ENCODE measurements around the gene ANXA6.

Gene ANXA6

GRCh38 chr5:151063142-151063989 is 94.2 kb downstream of the ANXA6 start:
- TF ChIP-seq GATA2 (IDR thresholded peaks at IDR 0.05; ENCODE audit: low read depth, low read length) (no peak), GATA3 (IDR thresholded peaks at IDR 0.05; ENCODE audit: low read depth, low read length) (no peak)

- no peak for TF ChIP-seq GATA3 (IDR thresholded peaks at IDR 0.05; ENCODE audit: low read depth, low read length)
- no peak for TF ChIP-seq GATA2 (IDR thresholded peaks at IDR 0.05; ENCODE audit: low read depth, low read length)
Measured at GRCh38 chr5:151062405-151063141, 95.0 kb downstream of the ANXA6 start.

GRCh38 chr5:151060742-151061141 is 96.8 kb downstream of the ANXA6 start:
- no peak for TF ChIP-seq GATA2 (IDR thresholded peaks at IDR 0.05; ENCODE audit: low read depth, low read length)

GRCh38 chr5:151058891-151059489 is 98.6 kb downstream of the ANXA6 start:
- no peak for TF ChIP-seq GATA2 (IDR thresholded peaks at IDR 0.05; ENCODE audit: low read depth, low read length)

GRCh38 chr5:151058301-151058700 is 99.3 kb downstream of the ANXA6 start:
- TF ChIP-seq GATA2 (IDR thresholded peaks at IDR 0.05; ENCODE audit: low read depth, low read length) (no peak), GATA3 (IDR thresholded peaks at IDR 0.05; ENCODE audit: low read depth, low read length) (no peak)

GRCh38 chr5:151056379-151057325 is 100.9 kb downstream of the ANXA6 start:
- no peak for TF ChIP-seq GATA2 (IDR thresholded peaks at IDR 0.05; ENCODE audit: low read depth, low read length)
- no peak for TF ChIP-seq GATA3 (IDR thresholded peaks at IDR 0.05; ENCODE audit: low read depth, low read length)

GRCh38 chr5:151055336-151055735 is 102.2 kb downstream of the ANXA6 start:
- no peak for TF ChIP-seq GATA2 (IDR thresholded peaks at IDR 0.05; ENCODE audit: low read depth, low read length)
- no peak for TF ChIP-seq GATA3 (IDR thresholded peaks at IDR 0.05; ENCODE audit: low read depth, low read length)

GRCh38 chr5:151054709-151055108 is 102.9 kb downstream of the ANXA6 start:
- TF ChIP-seq GATA2 (IDR thresholded peaks at IDR 0.05; ENCODE audit: low read depth, low read length) (no peak), GATA3 (IDR thresholded peaks at IDR 0.05; ENCODE audit: low read depth, low read length) (no peak)

- TF ChIP-seq GATA3 (IDR thresholded peaks at IDR 0.05; ENCODE audit: low read depth, low read length) = no peak
- TF ChIP-seq GATA2 (IDR thresholded peaks at IDR 0.05; ENCODE audit: low read depth, low read length) = no peak
Measured at GRCh38 chr5:151053796-151054462, 103.7 kb downstream of the ANXA6 start.

GRCh38 chr5:151052836-151053235 is 104.7 kb downstream of the ANXA6 start:
- no peak for TF ChIP-seq GATA3 (IDR thresholded peaks at IDR 0.05; ENCODE audit: low read depth, low read length)
- no peak for TF ChIP-seq GATA2 (IDR thresholded peaks at IDR 0.05; ENCODE audit: low read depth, low read length)

- TF ChIP-seq GATA2 (IDR thresholded peaks at IDR 0.05; ENCODE audit: low read depth, low read length) (no peak), GATA3 (IDR thresholded peaks at IDR 0.05; ENCODE audit: low read depth, low read length) (no peak)
Measured at GRCh38 chr5:151051931-151052608, 105.5 kb downstream of the ANXA6 start.

GRCh38 chr5:151051066-151051930 is 106.3 kb downstream of the ANXA6 start:
- no peak for TF ChIP-seq GATA3 (IDR thresholded peaks at IDR 0.05; ENCODE audit: low read depth, low read length)
- TF ChIP-seq GATA2 (IDR thresholded peaks at IDR 0.05; ENCODE audit: low read depth, low read length) = no peak
